SK-N-SH (cell line): ENCODE measurements around the gene SOX9. TPM values are rescaled to one million over a fixed set of nuclear protein-coding genes. Genes with fewer than 3 reads are reported as not detected.

Experiments used
- CTCF ChIA-PET: fragments of 300-600, 350-600 bp; formaldehyde crosslinking; extraction: SDS; loops from one replicate; lab custom pipeline; 2021; lab: Yijun Ruan, JAX
- POLR2A ChIA-PET: fragments of 350-600 bp; sonication (Branson Sonifier 250); formaldehyde crosslinking; extraction: SDS; loops from one replicate; lab custom pipeline; 2020; ENCODE audit warnings: antibody characterized with exemption, inconsistent platforms; lab: Yijun Ruan, JAX
- DNase-seq: peaks from one replicate; pipeline ENCODE4 v3.0.0; 2012
- H2AFZ ChIP-seq: fragments of 200-600 bp; sonication (generic); 2 replicates; pipeline ENCODE4 v1.8.1; 2016; ENCODE audit warnings: antibody characterized with exemption, mild to moderate bottlenecking, low read depth
- H3F3A ChIP-seq: fragments of 200-600 bp; sonication (generic); replicated peaks from 2 replicates; pipeline ENCODE3; 2016; ENCODE audit warnings: antibody characterized with exemption, mild to moderate bottlenecking; ENCODE audit not compliant: insufficient read depth
- H3K27ac ChIP-seq, 2 experiments: fragments of 200-500 bp in 1 of 2; fragments of 200-600 bp in 1 of 2; sonication (Bioruptor generic) in 1 of 2; sonication (generic), shearing (Covaris generic) in 1 of 2; 2 replicates each; pipeline versions ENCODE4 v1.5.1 to v1.6.1; 2014 to 2016; ENCODE audit warnings: low read depth in 2 of 2, inconsistent platforms in 1 of 2, low read length in 1 of 2, mild to moderate bottlenecking in 1 of 2, mixed read lengths in 1 of 2
- H3K27me3 ChIP-seq: fragments of 200-600 bp; sonication (generic), shearing (Covaris generic); 2 replicates; pipeline ENCODE4 v1.6.1; 2016; ENCODE audit warnings: mixed run types; ENCODE audit not compliant: insufficient read depth
- H3K36me3 ChIP-seq, 2 experiments: fragments of 200-500 bp in 1 of 2; fragments of 200-600 bp in 1 of 2; sonication (Bioruptor generic) in 1 of 2; sonication (generic) in 1 of 2; replicated peaks in 1 of 2; 2 replicates each; pipeline versions ENCODE3 to v1.5.1; 2014 to 2016; ENCODE audit warnings: low read length in 1 of 2, mild to moderate bottlenecking in 1 of 2; ENCODE audit not compliant: insufficient read depth in 2 of 2, control insufficient read depth in 1 of 2
- H3K4me1 ChIP-seq, 2 experiments: fragments of 200-500 bp in 1 of 2; fragments of 200-600 bp in 1 of 2; sonication (Bioruptor generic) in 1 of 2; sonication (generic), shearing (Covaris generic) in 1 of 2; 2 replicates each; pipeline versions ENCODE4 v1.5.1 to v1.6.1; 2014 to 2016; ENCODE audit warnings: low read depth in 1 of 2, low read length in 1 of 2, mixed run types in 1 of 2; ENCODE audit not compliant: insufficient read depth in 2 of 2, control insufficient read depth in 1 of 2
- H3K4me2 ChIP-seq: fragments of 200-600 bp; sonication (generic), shearing (Covaris generic); 2 replicates; pipeline ENCODE4 v1.6.1; 2017; ENCODE audit warnings: mixed run types
- H3K4me3 ChIP-seq, 2 experiments: fragments of 200-500 bp in 1 of 2; fragments of 200-600 bp in 1 of 2; sonication (Bioruptor generic) in 1 of 2; sonication (generic), shearing (Covaris generic) in 1 of 2; 2 replicates each; pipeline versions ENCODE4 v1.5.1 to v1.8.1; 2014 to 2016; ENCODE audit warnings: low read depth in 2 of 2, inconsistent platforms in 1 of 2, low read length in 1 of 2, mild to moderate bottlenecking in 1 of 2, mixed read lengths in 1 of 2, moderate library complexity in 1 of 2
- H3K79me2 ChIP-seq: fragments of 200-600 bp; sonication (generic); 2 replicates; pipeline ENCODE4 v1.8.1; 2017; ENCODE audit warnings: mild to moderate bottlenecking; ENCODE audit not compliant: insufficient read depth
- H3K9ac ChIP-seq: fragments of 200-600 bp; sonication (generic); 2 replicates; pipeline ENCODE4 v1.6.1; 2017; ENCODE audit warnings: mixed run types
- H3K9me2 ChIP-seq: fragments of 200-600 bp; sonication (generic); 2 replicates; pipeline ENCODE4 v1.6.1; 2017; ENCODE audit warnings: mixed run types
- H3K9me3 ChIP-seq: fragments of 200-600 bp; sonication (generic); 2 replicates; pipeline ENCODE4 v1.6.1; 2017; ENCODE audit warnings: mixed run types, mild to moderate bottlenecking, moderate library complexity
- H4K20me1 ChIP-seq: fragments of 200-600 bp; sonication (generic); 2 replicates; pipeline ENCODE4 v1.6.1; 2017; ENCODE audit warnings: mild to moderate bottlenecking, mixed run types; ENCODE audit not compliant: insufficient read depth
- CHD2 ChIP-seq: fragments of 150-350 bp; IDR thresholded peaks from 2 replicates; pipeline ENCODE4 v1.6.1; 2018; ENCODE audit warnings: low read length; ENCODE audit not compliant: partially characterized antibody
- ELF1 ChIP-seq: IDR thresholded peaks from 2 replicates; pipeline ENCODE4 v1.4.0; 2012
- EP300 ChIP-seq, 2 experiments: IDR thresholded peaks; 2 replicates each; pipeline versions ENCODE4 v1.4.0 to v1.6.1; 2012; ENCODE audit warnings: borderline replicate concordance in 1 of 2, low read depth in 1 of 2, low read length in 1 of 2
- EZH2phosphoT487 ChIP-seq: fragments of 200-600 bp; sonication (generic); IDR thresholded peaks from 2 replicates; pipeline ENCODE4 v1.6.1; 2017; ENCODE audit warnings: low read depth, mixed run types, mild to moderate bottlenecking, antibody characterized with exemption, moderate library complexity, borderline replicate concordance
- FOXJ3 ChIP-seq: sonication (generic); formaldehyde crosslinking; IDR thresholded peaks from 2 replicates; pipeline ENCODE4 v1.5.1; 2020; ENCODE audit warnings: mild to moderate bottlenecking, missing genetic modification reagents
- FOXM1 ChIP-seq: IDR thresholded peaks from 2 replicates; pipeline ENCODE4 v1.4.0; 2012; ENCODE audit warnings: low read depth, mild to moderate bottlenecking
- NFIC ChIP-seq: IDR thresholded peaks from 2 replicates; pipeline ENCODE4 v1.4.0; 2012; ENCODE audit warnings: borderline replicate concordance
- RCOR1 ChIP-seq: fragments of 150-350 bp; IDR thresholded peaks from 2 replicates; pipeline ENCODE4 v1.6.1; 2017; ENCODE audit warnings: antibody characterized with exemption, low read length
- RFX5 ChIP-seq: IDR thresholded peaks from 2 replicates; pipeline ENCODE4 v1.6.1; 2012; ENCODE audit warnings: mild to moderate bottlenecking, improper control_type of control experiment, low read length
- SIN3A ChIP-seq: IDR thresholded peaks from 2 replicates; pipeline ENCODE4 v1.6.1; 2012; ENCODE audit warnings: low read depth, mild to moderate bottlenecking, low read length, moderate library complexity, borderline replicate concordance
- TCF12 ChIP-seq: IDR thresholded peaks from 2 replicates; pipeline ENCODE4 v1.4.0; 2012
- YY1 ChIP-seq: IDR thresholded peaks from 2 replicates; pipeline ENCODE4 v1.4.0; 2012; ENCODE audit warnings: low read depth, mild to moderate bottlenecking
- WGBS: methylation state at CpG from one replicate; pipeline ENCODE4 v1.1.6; 2017; ENCODE audit warnings: low lambda C conversion rate; 5-methylcytosine and 5-hydroxymethylcytosine counted together
- polyA plus RNA-seq, 3 experiments: library from polyadenylated mRNA; depleted of rRNA; stranded (reverse); fragments of >200 nt; gene quantifications; 2 replicates each; pipeline ENCODE4 v1.2.3, GENCODE V29; 2012
- TF ChIP-seq, protein P1 (sequence below): IDR thresholded peaks from 2 replicates; pipeline ENCODE4 v1.4.0; 2012; ENCODE audit warnings: low read depth, borderline replicate concordance
- TF ChIP-seq, protein P2 (sequence below): fragments of 200-600 bp; sonication (generic); IDR thresholded peaks from 2 replicates; pipeline ENCODE4 v1.6.1; 2017; ENCODE audit warnings: antibody characterized with exemption, mild to moderate bottlenecking, moderate library complexity
- TF ChIP-seq, protein P3 (sequence below): IDR thresholded peaks from 2 replicates; pipeline ENCODE4 v1.6.1; 2012; ENCODE audit warnings: mild to moderate bottlenecking, low read depth, low read length, moderate library complexity
- TF ChIP-seq, protein P4 (sequence below): IDR thresholded peaks from 2 replicates; pipeline ENCODE4; 2012

SOX9 gene
- polyA plus RNA-seq, 1 of the 3 experiments (the other 2 are of a cell fraction), result 35.3 TPM

DNA sequence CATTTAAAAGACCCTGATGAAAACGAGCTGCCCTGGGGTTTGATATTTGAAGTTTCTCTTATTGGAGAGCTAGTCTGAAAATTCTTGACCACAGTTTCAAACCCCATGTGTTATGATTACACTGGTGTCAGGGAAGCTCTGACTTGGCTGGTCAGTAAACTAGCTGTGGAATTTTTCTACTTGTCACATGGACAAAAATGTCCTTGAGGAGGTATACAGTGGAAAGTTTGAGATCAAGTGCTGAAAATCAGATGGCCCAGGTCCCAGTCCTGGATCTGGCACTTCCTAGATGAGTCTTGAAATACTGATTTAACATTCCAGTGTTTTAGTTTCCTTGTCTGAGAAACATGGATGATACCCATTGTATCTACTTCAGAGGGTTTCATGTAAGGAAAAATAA lies 30.7 kb upstream of the SOX9 start:
- no peak overlapping the region for H3K27ac ChIP-seq
- WGBS, result 17% methylated on average over 1 of the region's 1 CpG
- H3K4me1 ChIP-seq, result no peaks in the 10 kb centered on the region
- no peaks in the 10 kb centered on the region for H3K79me2 ChIP-seq
- ChIA-PET POLR2A (no interaction called here), CTCF (interaction anchor here (1.2 kb wide), 1 partner anchor 467 kb away, joined by 3 read pairs; no protein-coding TSS in a partner anchor)
- no peak overlapping the region for H2AFZ ChIP-seq
- peaks cover 7% of the 10 kb centered on the region; the same call in 1 of the 2 replicates for H3K27me3 ChIP-seq
- H4K20me1 ChIP-seq, result no peaks in the 10 kb centered on the region
- TF ChIP-seq, protein P1, sequence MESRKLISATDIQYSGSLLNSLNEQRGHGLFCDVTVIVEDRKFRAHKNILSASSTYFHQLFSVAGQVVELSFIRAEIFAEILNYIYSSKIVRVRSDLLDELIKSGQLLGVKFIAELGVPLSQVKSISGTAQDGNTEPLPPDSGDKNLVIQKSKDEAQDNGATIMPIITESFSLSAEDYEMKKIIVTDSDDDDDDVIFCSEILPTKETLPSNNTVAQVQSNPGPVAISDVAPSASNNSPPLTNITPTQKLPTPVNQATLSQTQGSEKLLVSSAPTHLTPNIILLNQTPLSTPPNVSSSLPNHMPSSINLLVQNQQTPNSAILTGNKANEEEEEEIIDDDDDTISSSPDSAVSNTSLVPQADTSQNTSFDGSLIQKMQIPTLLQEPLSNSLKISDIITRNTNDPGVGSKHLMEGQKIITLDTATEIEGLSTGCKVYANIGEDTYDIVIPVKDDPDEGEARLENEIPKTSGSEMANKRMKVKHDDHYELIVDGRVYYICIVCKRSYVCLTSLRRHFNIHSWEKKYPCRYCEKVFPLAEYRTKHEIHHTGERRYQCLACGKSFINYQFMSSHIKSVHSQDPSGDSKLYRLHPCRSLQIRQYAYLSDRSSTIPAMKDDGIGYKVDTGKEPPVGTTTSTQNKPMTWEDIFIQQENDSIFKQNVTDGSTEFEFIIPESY, result no peak
- TF ChIP-seq, protein P2, sequence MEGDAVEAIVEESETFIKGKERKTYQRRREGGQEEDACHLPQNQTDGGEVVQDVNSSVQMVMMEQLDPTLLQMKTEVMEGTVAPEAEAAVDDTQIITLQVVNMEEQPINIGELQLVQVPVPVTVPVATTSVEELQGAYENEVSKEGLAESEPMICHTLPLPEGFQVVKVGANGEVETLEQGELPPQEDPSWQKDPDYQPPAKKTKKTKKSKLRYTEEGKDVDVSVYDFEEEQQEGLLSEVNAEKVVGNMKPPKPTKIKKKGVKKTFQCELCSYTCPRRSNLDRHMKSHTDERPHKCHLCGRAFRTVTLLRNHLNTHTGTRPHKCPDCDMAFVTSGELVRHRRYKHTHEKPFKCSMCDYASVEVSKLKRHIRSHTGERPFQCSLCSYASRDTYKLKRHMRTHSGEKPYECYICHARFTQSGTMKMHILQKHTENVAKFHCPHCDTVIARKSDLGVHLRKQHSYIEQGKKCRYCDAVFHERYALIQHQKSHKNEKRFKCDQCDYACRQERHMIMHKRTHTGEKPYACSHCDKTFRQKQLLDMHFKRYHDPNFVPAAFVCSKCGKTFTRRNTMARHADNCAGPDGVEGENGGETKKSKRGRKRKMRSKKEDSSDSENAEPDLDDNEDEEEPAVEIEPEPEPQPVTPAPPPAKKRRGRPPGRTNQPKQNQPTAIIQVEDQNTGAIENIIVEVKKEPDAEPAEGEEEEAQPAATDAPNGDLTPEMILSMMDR, result no peak
- TF ChIP-seq ELF1, result no peak
- TF ChIP-seq RCOR1, result no peak
- no peak for TF ChIP-seq EZH2phosphoT487
- no peak for TF ChIP-seq FOXJ3 (CRISPR knock-in tag)
- TF ChIP-seq YY1, result no peak
- TF ChIP-seq EP300 (IDR thresholded peaks at IDR 0.05; ENCODE audit: borderline replicate concordance in 1 of 2, low read depth in 1 of 2, low read length in 1 of 2), result no peak
- TF ChIP-seq NFIC, result no peak
- TF ChIP-seq TCF12, result no peak
- no peak for TF ChIP-seq FOXM1
- no peaks in the 10 kb centered on the region for H3K9me3 ChIP-seq
- H3K9ac ChIP-seq, result no peak overlapping the region
- H3K36me3 ChIP-seq, result no peaks in the 10 kb centered on the region
- no peak overlapping the region for H3K4me2 ChIP-seq
- H3K4me3 ChIP-seq, result no peak overlapping the region
- no peak for DNase-seq
- H3F3A ChIP-seq, result no peaks in the 10 kb centered on the region
- no peaks in the 10 kb centered on the region for H3K9me2 ChIP-seq

DNA sequence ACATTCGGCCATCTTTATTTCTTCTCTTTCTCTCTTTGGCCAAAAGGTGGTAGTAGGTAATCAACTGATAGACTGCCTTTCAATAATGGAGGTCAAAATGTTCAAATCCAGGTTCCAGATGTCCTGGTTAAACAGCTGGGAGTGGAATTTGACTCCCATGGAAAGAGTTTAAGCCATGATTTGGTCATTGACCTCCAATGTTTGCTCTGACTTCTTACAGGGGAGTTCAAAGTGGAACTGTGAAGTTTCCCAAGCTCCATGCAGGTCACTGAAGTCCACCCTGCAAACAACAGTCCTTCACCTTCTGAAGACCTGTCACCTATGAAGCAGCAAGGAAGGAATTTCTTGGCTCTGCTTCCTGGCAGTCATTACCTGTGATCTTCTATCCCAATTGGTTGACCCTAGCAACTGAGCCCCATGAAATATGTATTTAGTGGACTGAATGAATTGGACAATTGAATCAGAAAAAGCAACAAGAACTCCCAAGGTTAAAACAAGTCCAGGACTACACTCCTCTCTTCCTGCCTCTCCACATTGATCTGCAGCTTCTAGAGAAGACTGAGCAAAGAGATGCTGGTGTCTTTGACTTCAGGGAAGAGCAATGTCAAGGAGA lies 28.0 kb upstream of the SOX9 start:
- Histone ChIP-seq H3K36me3 (no peaks in the 10 kb centered on the region), H3K9me3 (no peaks in the 10 kb centered on the region), H3K27me3 (peaks cover 7% of the 10 kb centered on the region; the same call in 1 of the 2 replicates), H3K79me2 (no peaks in the 10 kb centered on the region), H3F3A (no peaks in the 10 kb centered on the region), H3K4me3 (no peak overlapping the region), H4K20me1 (no peaks in the 10 kb centered on the region), H3K9ac (no peak overlapping the region), H3K4me1 (no peaks in the 10 kb centered on the region), H3K27ac (no peak overlapping the region), H2AFZ (no peak overlapping the region), H3K9me2 (no peaks in the 10 kb centered on the region), H3K4me2 (no peak overlapping the region)
- CTCF ChIA-PET, result interaction anchor here (0.7 to 0.8 kb wide), 2 partner anchors 11 to 14 kb away, joined by 3 to 5 read pairs; no protein-coding TSS in a partner anchor
- no peak for DNase-seq
- POLR2A ChIA-PET, result no interaction called here
- 39% methylated on average over 1 of the region's 1 CpG for WGBS
- no peak for TF ChIP-seq SIN3A
- TF ChIP-seq RFX5, result no peak
- TF ChIP-seq, protein P3, sequence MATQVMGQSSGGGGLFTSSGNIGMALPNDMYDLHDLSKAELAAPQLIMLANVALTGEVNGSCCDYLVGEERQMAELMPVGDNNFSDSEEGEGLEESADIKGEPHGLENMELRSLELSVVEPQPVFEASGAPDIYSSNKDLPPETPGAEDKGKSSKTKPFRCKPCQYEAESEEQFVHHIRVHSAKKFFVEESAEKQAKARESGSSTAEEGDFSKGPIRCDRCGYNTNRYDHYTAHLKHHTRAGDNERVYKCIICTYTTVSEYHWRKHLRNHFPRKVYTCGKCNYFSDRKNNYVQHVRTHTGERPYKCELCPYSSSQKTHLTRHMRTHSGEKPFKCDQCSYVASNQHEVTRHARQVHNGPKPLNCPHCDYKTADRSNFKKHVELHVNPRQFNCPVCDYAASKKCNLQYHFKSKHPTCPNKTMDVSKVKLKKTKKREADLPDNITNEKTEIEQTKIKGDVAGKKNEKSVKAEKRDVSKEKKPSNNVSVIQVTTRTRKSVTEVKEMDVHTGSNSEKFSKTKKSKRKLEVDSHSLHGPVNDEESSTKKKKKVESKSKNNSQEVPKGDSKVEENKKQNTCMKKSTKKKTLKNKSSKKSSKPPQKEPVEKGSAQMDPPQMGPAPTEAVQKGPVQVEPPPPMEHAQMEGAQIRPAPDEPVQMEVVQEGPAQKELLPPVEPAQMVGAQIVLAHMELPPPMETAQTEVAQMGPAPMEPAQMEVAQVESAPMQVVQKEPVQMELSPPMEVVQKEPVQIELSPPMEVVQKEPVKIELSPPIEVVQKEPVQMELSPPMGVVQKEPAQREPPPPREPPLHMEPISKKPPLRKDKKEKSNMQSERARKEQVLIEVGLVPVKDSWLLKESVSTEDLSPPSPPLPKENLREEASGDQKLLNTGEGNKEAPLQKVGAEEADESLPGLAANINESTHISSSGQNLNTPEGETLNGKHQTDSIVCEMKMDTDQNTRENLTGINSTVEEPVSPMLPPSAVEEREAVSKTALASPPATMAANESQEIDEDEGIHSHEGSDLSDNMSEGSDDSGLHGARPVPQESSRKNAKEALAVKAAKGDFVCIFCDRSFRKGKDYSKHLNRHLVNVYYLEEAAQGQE, result no peak
- no peak for TF ChIP-seq TCF12
- no peak for TF ChIP-seq CHD2
- TF ChIP-seq, protein P1, result no peak
- TF ChIP-seq, protein P4, sequence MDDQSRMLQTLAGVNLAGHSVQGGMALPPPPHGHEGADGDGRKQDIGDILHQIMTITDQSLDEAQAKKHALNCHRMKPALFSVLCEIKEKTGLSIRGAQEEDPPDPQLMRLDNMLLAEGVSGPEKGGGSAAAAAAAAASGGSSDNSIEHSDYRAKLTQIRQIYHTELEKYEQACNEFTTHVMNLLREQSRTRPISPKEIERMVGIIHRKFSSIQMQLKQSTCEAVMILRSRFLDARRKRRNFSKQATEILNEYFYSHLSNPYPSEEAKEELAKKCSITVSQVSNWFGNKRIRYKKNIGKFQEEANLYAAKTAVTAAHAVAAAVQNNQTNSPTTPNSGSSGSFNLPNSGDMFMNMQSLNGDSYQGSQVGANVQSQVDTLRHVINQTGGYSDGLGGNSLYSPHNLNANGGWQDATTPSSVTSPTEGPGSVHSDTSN, result no peak
- no peak for TF ChIP-seq EZH2phosphoT487
